HCT116 (cell line): ENCODE data around the gene TMA7. TPM values are rescaled to one million over a fixed set of nuclear protein-coding genes. Genes with fewer than 3 reads are reported as not detected.

Source experiments
- ATAC-seq: fragments of 200-7000 bp; cut with Tn5 transposase; 2 replicates; pipeline ENCODE4 v1.9.1; 2020; ENCODE audit warnings: mild to moderate bottlenecking, moderate library complexity
- BruUV-seq: library from RNA; stranded (reverse); fragments of 400-500 nt; replicated peaks from 2 replicates; lab custom pipeline; 2021; lab: Mats Ljungman, UMichigan
- CTCF ChIA-PET: fragments of 300-600 bp; sonication (Branson Sonifier 250); formaldehyde crosslinking; loops from one replicate; lab custom pipeline; 2021; ENCODE audit warnings: antibody characterized with exemption; lab: Charles Lee
- POLR2A ChIA-PET: fragments of 300-600, 350-600 bp; sonication (Branson Sonifier 250); formaldehyde crosslinking; loops from one replicate; lab custom pipeline; 2021; ENCODE audit warnings: antibody characterized with exemption; lab: Charles Lee
- RAD21 ChIA-PET, 2 experiments: fragments of 300-600 bp; sonication (Branson Sonifier 250); formaldehyde crosslinking; loops; one replicate each; lab custom pipeline; 2023; ENCODE audit warnings: low total read pairs in 2 of 2; ENCODE audit not compliant: uncharacterized antibody in 2 of 2, unreplicated experiment in 2 of 2, low non-redundant PET in 1 of 2; lab: Charles Lee
- DNase-seq: peaks from one replicate; pipeline ENCODE4 v3.0.0-alpha.2; 2010; ENCODE audit warnings: low read depth, low spot score
- H2AFZ ChIP-seq: fragments of 200-600 bp; shearing (Covaris generic), sonication (generic); 2 replicates; pipeline ENCODE4 v1.6.1; 2017; ENCODE audit warnings: low read depth, mixed run types, mixed read lengths, antibody characterized with exemption, low read length; ENCODE audit not compliant: poor library complexity, severe bottlenecking
- H3K27ac ChIP-seq: 2 replicates; pipeline ENCODE4 v1.5.1; 2012; ENCODE audit warnings: low read depth, low read length
- H3K27me3 ChIP-seq: fragments of 200-600 bp; sonication (generic); 2 replicates; pipeline ENCODE4 v1.6.1; 2016; ENCODE audit warnings: mixed run types, low read length, mixed read lengths; ENCODE audit not compliant: insufficient read depth
- H3K36me3 ChIP-seq, 2 experiments: fragments of 200-500 bp in 1 of 2; fragments of 200-600 bp in 1 of 2; sonication (Bioruptor generic) in 1 of 2; sonication (generic) in 1 of 2; 2 replicates each; pipeline versions ENCODE4 v1.5.1 to v1.6.1; 2014 to 2016; ENCODE audit warnings: low read length in 2 of 2, inconsistent platforms in 1 of 2, mixed read lengths in 1 of 2, mixed run types in 1 of 2; ENCODE audit not compliant: insufficient read depth in 2 of 2, control insufficient read depth in 1 of 2
- H3K4me1 ChIP-seq, 2 experiments: fragments of 200-600 bp in 1 of 2; sonication (generic) in 1 of 2; 2 replicates each; pipeline versions ENCODE4 v1.5.1 to v1.6.1; 2012 to 2017; ENCODE audit warnings: low read length in 2 of 2, inconsistent platforms in 1 of 2, mild to moderate bottlenecking in 1 of 2, mixed read lengths in 1 of 2, mixed run types in 1 of 2, moderate library complexity in 1 of 2; ENCODE audit not compliant: insufficient read depth in 2 of 2, control insufficient read depth in 1 of 2
- H3K4me2 ChIP-seq: fragments of 200-600 bp; sonication (generic); 2 replicates; pipeline ENCODE4 v1.6.1; 2017; ENCODE audit warnings: mixed run types, low read length, mixed read lengths
- H3K4me3 ChIP-seq, 2 experiments: fragments of 200-600 bp in 1 of 2; sonication (generic) in 1 of 2; replicated peaks in 1 of 2; 2 replicates each; pipeline ENCODE4 v1.5.1; 2011 to 2016; ENCODE audit warnings: low read length in 2 of 2, control low read depth in 1 of 2, low read depth in 1 of 2, mild to moderate bottlenecking in 1 of 2, mixed read lengths in 1 of 2, mixed run types in 1 of 2
- H3K79me2 ChIP-seq: fragments of 200-600 bp; sonication (generic); 2 replicates; pipeline ENCODE4 v1.6.1; 2017; ENCODE audit warnings: mild to moderate bottlenecking, mixed run types, low read length, moderate library complexity, mixed read lengths; ENCODE audit not compliant: insufficient read depth
- H3K9ac ChIP-seq: fragments of 200-600 bp; sonication (generic); 2 replicates; pipeline ENCODE4 v1.6.1; 2016; ENCODE audit warnings: low read length, mixed read lengths
- H3K9me2 ChIP-seq: fragments of 200-600 bp; sonication (generic), shearing (Covaris generic); 2 replicates; pipeline ENCODE4 v1.6.1; 2017; ENCODE audit warnings: mixed run types, mild to moderate bottlenecking, moderate library complexity; ENCODE audit not compliant: insufficient read depth
- H3K9me3 ChIP-seq, 2 experiments: fragments of 200-500 bp in 1 of 2; fragments of 200-600 bp in 1 of 2; sonication (Bioruptor generic) in 1 of 2; sonication (generic) in 1 of 2; 2 replicates each; pipeline ENCODE4 v1.6.1; 2014 to 2017; ENCODE audit warnings: low read length in 2 of 2, mixed read lengths in 2 of 2, inconsistent platforms in 1 of 2, low read depth in 1 of 2, mild to moderate bottlenecking in 1 of 2, mixed run types in 1 of 2, moderate library complexity in 1 of 2; ENCODE audit not compliant: control insufficient read depth in 1 of 2, insufficient read depth in 1 of 2
- H4K20me1 ChIP-seq: fragments of 200-600 bp; sonication (generic), shearing (Covaris generic); 2 replicates; pipeline ENCODE4 v1.6.1; 2017; ENCODE audit warnings: mixed run types, mild to moderate bottlenecking, moderate library complexity; ENCODE audit not compliant: insufficient read depth
- ATF3 ChIP-seq: IDR thresholded peaks from 2 replicates; pipeline ENCODE4 v1.6.1; 2012
- CBX3 ChIP-seq: IDR thresholded peaks from 2 replicates; pipeline ENCODE4 v1.6.1; 2012; ENCODE audit warnings: low read depth
- CEBPB ChIP-seq: IDR thresholded peaks from 2 replicates; pipeline ENCODE4 v1.6.1; 2012; ENCODE audit warnings: low read depth
- CTCF ChIP-seq, 3 experiments: fragments of 200-600 bp in 1 of 3; sonication (generic) in 1 of 3; IDR thresholded peaks in 2 of 3; conservative IDR thresholded peaks in 1 of 3; 2 replicates each; pipeline ENCODE4 v1.5.1; 2012 to 2017; ENCODE audit warnings: low read depth in 2 of 3, low read length in 2 of 3, antibody characterized with exemption in 1 of 3, borderline replicate concordance in 1 of 3, control low read depth in 1 of 3, mild to moderate bottlenecking in 1 of 3, mixed read lengths in 1 of 3, mixed run types in 1 of 3, moderate library complexity in 1 of 3; ENCODE audit not compliant: insufficient read depth in 1 of 3
- EGR1 ChIP-seq: IDR thresholded peaks from 2 replicates; pipeline ENCODE4 v1.6.1; 2012; ENCODE audit warnings: low read depth
- ELF1 ChIP-seq: IDR thresholded peaks from 2 replicates; pipeline ENCODE4 v1.6.1; 2012; ENCODE audit warnings: low read depth, borderline replicate concordance
- EZH2 ChIP-seq: fragments of 200-600 bp; sonication (generic); IDR thresholded peaks from 2 replicates; pipeline ENCODE4 v1.6.1; 2017; ENCODE audit warnings: antibody characterized with exemption, mixed run types
- EZH2phosphoT487 ChIP-seq: fragments of 200-600 bp; IDR thresholded peaks from 2 replicates; pipeline ENCODE4 v1.6.1; 2018; ENCODE audit warnings: antibody characterized with exemption, borderline replicate concordance
- FOSL1 ChIP-seq: IDR thresholded peaks from 2 replicates; pipeline ENCODE4 v1.6.1; 2012; ENCODE audit warnings: low read depth
- POLR2A ChIP-seq: IDR thresholded peaks from 2 replicates; pipeline ENCODE4 v1.7.0; 2011; ENCODE audit warnings: borderline replicate concordance; ENCODE audit not compliant: insufficient read depth, insufficient read length; ENCODE audit errors: extremely low read depth
- POLR2AphosphoS5 ChIP-seq: IDR thresholded peaks from 2 replicates; pipeline ENCODE4 v1.6.1; 2011; ENCODE audit warnings: mild to moderate bottlenecking, low read depth, low read length, moderate library complexity
- REST ChIP-seq: IDR thresholded peaks from 2 replicates; pipeline ENCODE4 v1.6.1; 2012; ENCODE audit warnings: low read depth
- SRF ChIP-seq: IDR thresholded peaks from 2 replicates; pipeline ENCODE4 v1.6.1; 2012; ENCODE audit warnings: low read depth
- TCF7L2 ChIP-seq: IDR thresholded peaks from 2 replicates; pipeline ENCODE4 v1.7.0; 2011; ENCODE audit warnings: borderline replicate concordance, inconsistent platforms; ENCODE audit not compliant: insufficient read depth, insufficient read length; ENCODE audit errors: extremely low read depth
- YY1 ChIP-seq: IDR thresholded peaks from 2 replicates; pipeline ENCODE4 v1.6.1; 2011; ENCODE audit warnings: low read length, low read depth, moderate library complexity, mild to moderate bottlenecking; ENCODE audit not compliant: insufficient replicate concordance; ENCODE audit errors: extremely low read depth
- ZBTB33 ChIP-seq: IDR thresholded peaks from 2 replicates; pipeline ENCODE4 v1.6.1; 2011; ENCODE audit warnings: mild to moderate bottlenecking, low read length, moderate library complexity; ENCODE audit not compliant: insufficient replicate concordance; ENCODE audit errors: extremely low read depth
- ZFX ChIP-seq: fragments of 450-650 bp; IDR thresholded peaks from 2 replicates; pipeline ENCODE4 v1.6.1; 2017
- ZNF274 ChIP-seq: fragments of 200-500 bp; sonication (Bioruptor generic); IDR thresholded peaks from 2 replicates; pipeline ENCODE4 v1.6.1; 2014; ENCODE audit warnings: mild to moderate bottlenecking, low read depth, low read length, inconsistent platforms
- intact Hi-C: fragments of 100-400 bp; cut with micrococcal nuclease; formaldehyde crosslinking; loops from 2 replicates; pipeline ENCODE4 v1.10.0; 2022
- total RNA-seq: library from RNA; stranded (reverse); gene quantifications from one replicate; pipeline ENCODE4 v1.2.1, GENCODE V29; 2021; ENCODE audit not compliant: unreplicated experiment

TMA7 gene
- total RNA-seq, 1 experiment from 2014 or later = 334 TPM

- intact Hi-C loops = loop anchor here (2.0 kb wide), 2 partner anchors 34 to 76 kb away; no protein-coding TSS in a partner anchor
- peak; percentile 89 for ATAC-seq
- H3K9me2 ChIP-seq = no peaks in the 10 kb centered on the region
- no peaks in the 10 kb centered on the region for H3K36me3 ChIP-seq
- peaks cover 39% of the 10 kb centered on the region for H3K79me2 ChIP-seq
- BruUV-seq = no TSS peak
- peak overlapping the region; percentile 79 for H3K4me2 ChIP-seq
- H3K4me1 ChIP-seq = peaks cover 20 to 32% of the 10 kb centered on the region in 2 experiments; a peak in 3 of 4 replicates
- POLR2A ChIA-PET = interaction anchor here (0.9 to 1.8 kb wide), 5 partner anchors 15 to 88 kb away, joined by 3 to 10 read pairs (median 4); partner anchors contain the start of genes ATRIP and PFKFB4
- H3K9me3 ChIP-seq = no peaks in the 10 kb centered on the region
- H3K27me3 ChIP-seq = no peaks in the 10 kb centered on the region
- H3K9ac ChIP-seq = peak overlapping the region; percentile 75
- peak overlapping the region; percentile 73 for H3K27ac ChIP-seq
- no peaks in the 10 kb centered on the region for H4K20me1 ChIP-seq
- RAD21 ChIA-PET = interaction anchor here in 1 of 2 experiments (1.0 to 1.1 kb wide), 2 partner anchors 32 to 84 kb away, joined by 3 read pairs; partner anchors contain the start of gene PFKFB4
- peak overlapping the region; percentile 65 to 91 for H3K4me3 ChIP-seq
- peak overlapping the region; percentile 19 for H2AFZ ChIP-seq
- DNase-seq = peak; percentile 77
- CTCF ChIA-PET = interaction anchor here (0.6 to 2.2 kb wide), 11 partner anchors 8 to 162 kb away, joined by 3 to 7 read pairs (median 4); partner anchors contain the start of genes PFKFB4 and SLC26A6
- TF ChIP-seq REST = no peak
- no peak for TF ChIP-seq ELF1
- TF ChIP-seq CTCF (IDR thresholded peaks at IDR 0.05 in 2 of 3, conservative IDR thresholded peaks at IDR 0.05 in 1 of 3; ENCODE audit: borderline replicate concordance in 1 of 3, insufficient read depth in 1 of 3, low read depth in 2 of 3, low read length in 2 of 3) = peak in 2 of 3 experiments; percentile 32 to 54; a peak in 2 of 6 replicates
- no peak for TF ChIP-seq ZBTB33
- peak; percentile 43 for TF ChIP-seq YY1
- no peak for TF ChIP-seq CEBPB
- TF ChIP-seq EZH2phosphoT487 = no peak
- no peak for TF ChIP-seq EZH2
- TF ChIP-seq FOSL1 = no peak
- peak; percentile 71 for TF ChIP-seq POLR2AphosphoS5
- TF ChIP-seq TCF7L2 = no peak
- TF ChIP-seq ZNF274 = no peak
- TF ChIP-seq ZFX = peak; percentile 32; the same call in 1 of the 2 replicates
- TF ChIP-seq SRF = no peak
- TF ChIP-seq POLR2A = peak; percentile 71
- no peak for TF ChIP-seq ATF3
- no peak for TF ChIP-seq EGR1
- TF ChIP-seq CBX3 = no peak
Observed at GRCh38 chr3:48472923-48473616, 33.0 kb downstream of the TMA7 start.
